Activated CD4-positive, alpha-beta T cell treated with anti-CD3 and anti-CD28 coated beads, Interleukin-2, amount 50 U/mL, for 16 hours (primary cell): ENCODE results near the gene NDRG4.

ENCODE experiments used
- DNase-seq: peaks from one replicate; pipeline ENCODE4 v3.0.0-alpha.2; 2020

The NDRG4 gene

DNA sequence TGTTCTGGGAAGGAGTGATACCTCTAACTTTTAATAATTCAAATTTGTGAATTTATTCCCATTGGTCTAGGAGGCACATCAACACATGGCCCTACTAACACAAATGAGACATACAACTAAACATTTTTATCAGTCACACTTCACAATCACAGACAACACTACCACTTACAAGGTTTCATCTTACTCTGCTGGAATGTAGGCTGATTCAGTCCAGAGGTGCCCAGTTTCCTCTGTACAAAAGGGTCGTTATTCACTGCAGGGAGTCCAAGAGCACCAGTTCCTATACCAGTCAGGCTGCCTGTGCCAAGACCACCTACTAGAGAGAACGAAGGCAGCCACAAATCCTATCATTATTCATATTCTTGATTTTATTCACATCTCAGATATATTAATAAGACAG, 56.7 kb downstream of the NDRG4 start:
- DNase-seq = no peak
